Measurements from ENCODE around the gene TMEM222. TPM values are rescaled to one million over a fixed set of nuclear protein-coding genes. Genes with fewer than 3 reads are reported as not detected.
A peak's percentile ranks its signal among the peaks of the same experiment; 100 is the strongest.

Gene TMEM222
- total and polyA plus RNA-seq, 5 donors from 2014 or later, result 26.3 to 71.2 (median 64.3) TPM

- peak overlapping the region in 2 of 4 donors; percentile 61 to 86 for H3K4me3 Mint-ChIP-seq
- H3K36me3 Mint-ChIP-seq, result no peaks in the 10 kb centered on the region
- Histone ChIP-seq H3K9me3 (ENCODE audit: control insufficient read depth in 2 of 2, low read length in 2 of 2) (no peaks in the 10 kb centered on the region), H3K27ac (ENCODE audit: insufficient read depth, low read length, poor library complexity, severe bottlenecking) (no peak overlapping the region), H3K4me3 (ENCODE audit: low read depth, low read length) (no peak overlapping the region), H3K4me1 (ENCODE audit: control insufficient read depth, insufficient read depth, low read length, poor library complexity, severe bottlenecking) (peaks cover 22% of the 10 kb centered on the region), H3K27me3 (ENCODE audit: control insufficient read depth, insufficient read depth, low read length) (no peaks in the 10 kb centered on the region), H3K36me3 (ENCODE audit: control insufficient read depth, insufficient read depth, low read length) (no peaks in the 10 kb centered on the region)
- H3K4me1 Mint-ChIP-seq, result peaks cover 0 to 32% (median 3%) of the 10 kb centered on the region in 4 donors
- ATAC-seq (ENCODE audit: low read depth in 2 of 2) (no peak), DNase-seq (no peak)
- peaks cover 0 to 1% (median 0%) of the 10 kb centered on the region in 7 donors for H3K9me3 Mint-ChIP-seq
- no peak overlapping the region for H3K27ac Mint-ChIP-seq
- H3K27me3 Mint-ChIP-seq, result peaks cover 10% of the 10 kb centered on the region
These were observed 47.1 kb downstream of the TMEM222 start for GRCh38 chr1:27368869-27369582.

- H3K27me3 Mint-ChIP-seq, result peaks cover 16% of the 10 kb centered on the region
- no peaks in the 10 kb centered on the region for H3K4me1 ChIP-seq (ENCODE audit: control insufficient read depth, insufficient read depth, low read length, poor library complexity, severe bottlenecking)
- no peak overlapping the region for H3K27ac ChIP-seq (ENCODE audit: insufficient read depth, low read length, poor library complexity, severe bottlenecking)
- no peak for DNase-seq
- H3K9me3 Mint-ChIP-seq, result peaks cover 0 to 1% (median 0%) of the 10 kb centered on the region in 7 donors
- no peak for ATAC-seq (ENCODE audit: low read depth in 2 of 2)
- H3K36me3 ChIP-seq (ENCODE audit: control insufficient read depth, insufficient read depth, low read length), result no peaks in the 10 kb centered on the region
- no peaks in the 10 kb centered on the region for H3K9me3 ChIP-seq (ENCODE audit: control insufficient read depth in 2 of 2, low read length in 2 of 2)
- H3K4me1 Mint-ChIP-seq, result peaks cover 0 to 10% (median under 1%) of the 10 kb centered on the region in 4 donors
- H3K27me3 ChIP-seq (ENCODE audit: control insufficient read depth, insufficient read depth, low read length), result no peaks in the 10 kb centered on the region
- peak overlapping the region in 1 of 3 donors; percentile 71 for H3K27ac Mint-ChIP-seq
- no peak overlapping the region for H3K4me3 ChIP-seq (ENCODE audit: low read depth, low read length)
- no peaks in the 10 kb centered on the region for H3K36me3 Mint-ChIP-seq
- H3K4me3 Mint-ChIP-seq, result no peak overlapping the region
These were observed 50.3 kb downstream of the TMEM222 start for GRCh38 chr1:27372022-27372807.

GRCh38 chr1:27372808-27373690, 51.1 kb downstream of the TMEM222 start:
- no peaks in the 10 kb centered on the region for H3K27me3 ChIP-seq (ENCODE audit: control insufficient read depth, insufficient read depth, low read length)
- peaks cover 0 to 1% (median 0%) of the 10 kb centered on the region in 7 donors for H3K9me3 Mint-ChIP-seq
- ATAC-seq (ENCODE audit: low read depth in 2 of 2), result no peak
- no peaks in the 10 kb centered on the region for H3K4me1 ChIP-seq (ENCODE audit: control insufficient read depth, insufficient read depth, low read length, poor library complexity, severe bottlenecking)
- no peaks in the 10 kb centered on the region for H3K36me3 ChIP-seq (ENCODE audit: control insufficient read depth, insufficient read depth, low read length)
- no peak for DNase-seq
- no peak overlapping the region for H3K27ac Mint-ChIP-seq
- peaks cover 21% of the 10 kb centered on the region for H3K27me3 Mint-ChIP-seq
- H3K4me3 ChIP-seq (ENCODE audit: low read depth, low read length), result no peak overlapping the region
- H3K4me1 Mint-ChIP-seq, result peaks cover 0 to 5% (median under 1%) of the 10 kb centered on the region in 4 donors
- no peaks in the 10 kb centered on the region for H3K9me3 ChIP-seq (ENCODE audit: control insufficient read depth in 2 of 2, low read length in 2 of 2)
- H3K27ac ChIP-seq (ENCODE audit: insufficient read depth, low read length, poor library complexity, severe bottlenecking), result no peak overlapping the region
- H3K4me3 Mint-ChIP-seq, result peak overlapping the region in 1 of 4 donors; percentile 15
- no peaks in the 10 kb centered on the region for H3K36me3 Mint-ChIP-seq

GRCh38 chr1:27374362-27375086, 52.6 kb downstream of the TMEM222 start, which contains the start of gene FCN3:
TSS of gene FCN3 (minus strand) at chr1:27374824. CDS start at chr1:27374818, 6 bp downstream.
- Histone ChIP-seq H3K4me3 (ENCODE audit: low read depth, low read length) (no peak within 1 kb of the TSS), H3K36me3 (ENCODE audit: control insufficient read depth, insufficient read depth, low read length) (no peaks in the 10 kb centered on the region), H3K27me3 (ENCODE audit: control insufficient read depth, insufficient read depth, low read length) (no peaks in the 10 kb centered on the region), H3K4me1 (ENCODE audit: control insufficient read depth, insufficient read depth, low read length, poor library complexity, severe bottlenecking) (no peaks in the 10 kb centered on the region), H3K27ac (ENCODE audit: insufficient read depth, low read length, poor library complexity, severe bottlenecking) (no peak within 1 kb of the TSS), H3K9me3 (ENCODE audit: control insufficient read depth in 2 of 2, low read length in 2 of 2) (no peaks in the 10 kb centered on the region)
- peaks cover 14% of the 10 kb centered on the region for H3K27me3 Mint-ChIP-seq
- no peaks in the 10 kb centered on the region for H3K4me1 Mint-ChIP-seq
- H3K27ac Mint-ChIP-seq, result peak within 1 kb of the TSS; percentile 18 to 90 (median 43)
- no peak for ATAC-seq (ENCODE audit: low read depth in 2 of 2)
- DNase-seq, result no peak
- H3K9me3 Mint-ChIP-seq, result peaks cover 0 to 1% (median 0%) of the 10 kb centered on the region in 7 donors
- H3K36me3 Mint-ChIP-seq, result no peaks in the 10 kb centered on the region
- no peak within 1 kb of the TSS for H3K4me3 Mint-ChIP-seq

- Mint-ChIP-seq H3K36me3 (no peaks in the 10 kb centered on the region), H3K4me1 (no peaks in the 10 kb centered on the region), H3K4me3 (no peak overlapping the region), H3K9me3 (peaks cover 0 to 2% (median 0%) of the 10 kb centered on the region in 7 donors), H3K27me3 (peaks cover 11% of the 10 kb centered on the region), H3K27ac (no peak overlapping the region)
- no peak for ATAC-seq (ENCODE audit: low read depth in 2 of 2)
- no peak for DNase-seq
- H3K27me3 ChIP-seq (ENCODE audit: control insufficient read depth, insufficient read depth, low read length), result peaks cover 3% of the 10 kb centered on the region
- H3K36me3 ChIP-seq (ENCODE audit: control insufficient read depth, insufficient read depth, low read length), result no peaks in the 10 kb centered on the region
- H3K4me1 ChIP-seq (ENCODE audit: control insufficient read depth, insufficient read depth, low read length, poor library complexity, severe bottlenecking), result no peaks in the 10 kb centered on the region
- no peaks in the 10 kb centered on the region for H3K9me3 ChIP-seq (ENCODE audit: control insufficient read depth in 2 of 2, low read length in 2 of 2)
- H3K27ac ChIP-seq (ENCODE audit: insufficient read depth, low read length, poor library complexity, severe bottlenecking), result no peak overlapping the region
- H3K4me3 ChIP-seq (ENCODE audit: low read depth, low read length), result no peak overlapping the region
These were observed 56.0 kb downstream of the TMEM222 start for GRCh38 chr1:27377760-27378495.

- H3K27ac Mint-ChIP-seq, result no peak overlapping the region
- ATAC-seq (ENCODE audit: low read depth in 2 of 2), result no peak
- Histone ChIP-seq H3K4me1 (ENCODE audit: control insufficient read depth, insufficient read depth, low read length, poor library complexity, severe bottlenecking) (no peaks in the 10 kb centered on the region), H3K27ac (ENCODE audit: insufficient read depth, low read length, poor library complexity, severe bottlenecking) (no peak overlapping the region), H3K27me3 (ENCODE audit: control insufficient read depth, insufficient read depth, low read length) (peaks cover 3% of the 10 kb centered on the region), H3K4me3 (ENCODE audit: low read depth, low read length) (no peak overlapping the region), H3K36me3 (ENCODE audit: control insufficient read depth, insufficient read depth, low read length) (no peaks in the 10 kb centered on the region), H3K9me3 (ENCODE audit: control insufficient read depth in 2 of 2, low read length in 2 of 2) (no peaks in the 10 kb centered on the region)
- H3K27me3 Mint-ChIP-seq, result peaks cover 11% of the 10 kb centered on the region
- H3K36me3 Mint-ChIP-seq, result no peaks in the 10 kb centered on the region
- peaks cover 0 to 2% (median 0%) of the 10 kb centered on the region in 7 donors for H3K9me3 Mint-ChIP-seq
- DNase-seq, result no peak
- peaks cover 0 to 7% (median 0%) of the 10 kb centered on the region in 4 donors for H3K4me1 Mint-ChIP-seq
- no peak overlapping the region for H3K4me3 Mint-ChIP-seq
These were observed 57.7 kb downstream of the TMEM222 start for GRCh38 chr1:27379564-27380122.
